Umbilical cord (tissue), 2 donors: ENCODE data around the gene BIVM. TPM values are rescaled to one million over a fixed set of nuclear protein-coding genes. Genes with fewer than 3 reads are reported as not detected.

Experiments
- DNase-seq: peaks from one replicate; pipeline ENCODE4 v3.0.0-alpha.2; 2015; ENCODE audit warnings: low spot score
- total RNA-seq: library from RNA; depleted of rRNA; stranded (reverse); fragments of >200 nt; gene quantifications from one replicate; pipeline ENCODE4 v1.2.3, GENCODE V29; 2014; ENCODE audit warnings: low replicate concordance; ENCODE audit not compliant: insufficient read depth

Gene BIVM
- total RNA-seq, 1 donor from 2014 or later: 30.1 TPM

DNA sequence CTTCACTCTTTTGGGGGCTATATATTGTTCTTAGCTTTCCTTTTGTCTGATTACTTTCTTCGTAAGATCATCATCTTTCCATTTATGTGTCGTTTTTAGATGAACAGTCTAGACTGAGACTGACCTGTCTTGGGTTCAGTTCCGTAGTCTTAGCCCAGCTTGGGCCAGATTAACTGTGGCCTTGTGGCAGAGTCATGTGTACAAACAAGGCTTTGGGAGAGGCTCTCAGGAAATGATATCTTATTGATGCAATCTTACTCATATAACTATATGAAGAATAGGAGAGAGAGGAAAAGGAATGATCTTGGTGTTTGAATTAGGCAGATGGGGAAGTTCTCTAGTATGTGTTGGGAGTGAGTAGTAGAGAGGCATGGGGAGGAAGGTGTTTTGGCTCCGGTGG lies 40.1 kb downstream of the BIVM start:
- no peak for DNase-seq

DNA sequence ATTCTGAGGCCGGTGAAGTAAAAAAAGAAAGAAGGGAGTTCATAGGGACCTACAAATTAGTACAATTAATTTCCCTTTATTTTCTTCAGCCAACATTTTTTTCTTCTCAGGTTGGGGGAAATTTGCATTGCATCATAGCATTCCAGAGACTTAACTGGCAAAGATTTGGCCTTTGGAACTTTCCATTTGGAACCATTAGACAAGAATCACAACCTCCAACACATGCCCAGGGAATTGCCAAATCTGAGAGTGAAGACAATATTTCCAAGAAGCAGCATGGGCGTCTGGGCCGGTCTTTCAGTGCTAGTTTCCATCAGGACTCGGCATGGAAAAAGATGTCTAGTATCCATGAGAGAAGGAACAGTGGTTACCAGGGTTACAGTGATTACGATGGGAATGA lies 40.5 kb downstream of the BIVM start:
- DNase-seq: no peak

DNA sequence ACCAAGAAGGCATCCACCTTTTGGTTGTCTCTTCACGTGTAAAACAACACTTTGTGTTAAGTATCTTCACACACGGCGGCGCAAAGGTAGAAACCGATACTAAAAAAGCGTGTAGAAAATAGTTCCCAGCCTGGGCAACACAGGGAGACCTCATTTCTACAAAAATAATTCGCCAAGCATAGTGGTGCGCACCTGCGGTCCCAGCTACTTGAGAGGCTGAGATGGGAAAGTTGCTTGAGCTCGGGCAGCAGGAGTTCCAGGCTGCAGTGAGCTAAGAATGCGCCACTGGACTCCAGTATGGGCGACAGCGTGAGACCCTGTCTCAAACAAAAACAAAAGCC lies 46.3 kb downstream of the BIVM start:
- no peak for DNase-seq

DNA sequence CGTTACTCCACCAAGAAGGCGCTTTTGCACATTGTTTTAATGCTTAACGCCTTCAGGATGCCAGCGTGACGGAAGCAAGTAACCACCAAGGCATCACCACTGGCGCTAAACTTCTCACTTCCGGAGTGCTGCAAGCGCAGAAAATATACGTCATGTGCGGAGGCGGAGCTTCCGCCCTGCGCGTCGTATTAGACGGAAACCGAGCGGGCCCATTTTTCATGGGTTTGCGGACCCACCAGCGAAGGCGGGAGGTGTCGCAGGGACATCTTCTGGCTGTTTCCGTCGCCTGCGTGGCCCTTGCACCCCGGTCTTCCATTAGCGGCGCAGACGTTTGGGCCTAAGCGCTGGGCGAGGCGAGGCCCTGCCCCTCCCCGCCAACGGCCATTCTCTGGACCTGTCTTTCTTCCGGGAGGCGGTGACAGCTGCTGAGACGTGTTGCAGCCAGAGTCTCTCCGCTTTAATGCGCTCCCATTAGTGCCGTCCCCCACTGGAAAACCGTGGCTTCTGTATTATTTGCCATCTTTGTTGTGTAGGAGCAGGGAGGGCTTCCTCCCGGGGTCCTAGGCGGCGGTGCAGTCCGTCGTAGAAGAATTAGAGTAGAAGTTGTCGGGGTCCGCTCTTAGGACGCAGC lies 46.8 kb downstream of the BIVM start, which contains the start of gene ERCC5:
Gene ERCC5 (plus strand): TSS at position 403 of the 631 bp plus-strand sequence. CDS start 235 bp downstream, outside the sequence.
- DNase-seq: peak; percentile 98

DNA sequence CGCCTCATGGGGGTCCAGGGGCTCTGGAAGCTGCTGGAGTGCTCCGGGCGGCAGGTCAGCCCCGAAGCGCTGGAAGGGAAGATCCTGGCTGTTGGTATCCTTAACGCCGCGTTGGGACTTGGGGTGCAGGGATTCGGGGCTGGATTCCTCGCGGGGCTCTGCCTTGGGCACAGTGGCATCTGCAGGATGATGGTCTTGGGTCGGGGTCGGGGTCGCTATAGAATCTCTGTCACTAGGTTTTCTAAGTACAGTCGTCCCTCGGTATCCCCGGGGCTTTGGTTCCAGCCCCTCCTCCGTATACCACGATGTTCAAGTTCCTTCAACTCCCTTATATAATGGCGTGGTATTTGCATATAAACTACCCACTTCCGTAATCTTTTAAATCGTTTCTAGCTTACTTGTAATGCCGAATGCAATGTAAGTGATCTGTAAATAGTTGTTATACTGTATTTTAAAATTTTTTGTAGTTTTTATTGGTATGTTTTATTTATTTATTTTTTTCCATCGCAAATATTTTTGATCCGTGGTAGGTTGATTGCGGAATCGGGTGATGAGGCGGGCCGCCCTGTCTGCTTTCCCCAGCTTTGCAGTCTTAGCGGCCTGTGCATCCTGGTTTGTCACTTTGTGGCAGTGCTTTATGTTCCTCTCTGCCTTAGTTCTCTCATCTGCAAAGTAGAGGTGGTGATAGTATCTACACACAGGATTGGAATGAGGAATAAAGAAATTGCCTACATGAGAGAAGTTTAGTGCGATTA lies 47.5 kb downstream of the BIVM start:
- DNase-seq: peak; percentile 48

DNA sequence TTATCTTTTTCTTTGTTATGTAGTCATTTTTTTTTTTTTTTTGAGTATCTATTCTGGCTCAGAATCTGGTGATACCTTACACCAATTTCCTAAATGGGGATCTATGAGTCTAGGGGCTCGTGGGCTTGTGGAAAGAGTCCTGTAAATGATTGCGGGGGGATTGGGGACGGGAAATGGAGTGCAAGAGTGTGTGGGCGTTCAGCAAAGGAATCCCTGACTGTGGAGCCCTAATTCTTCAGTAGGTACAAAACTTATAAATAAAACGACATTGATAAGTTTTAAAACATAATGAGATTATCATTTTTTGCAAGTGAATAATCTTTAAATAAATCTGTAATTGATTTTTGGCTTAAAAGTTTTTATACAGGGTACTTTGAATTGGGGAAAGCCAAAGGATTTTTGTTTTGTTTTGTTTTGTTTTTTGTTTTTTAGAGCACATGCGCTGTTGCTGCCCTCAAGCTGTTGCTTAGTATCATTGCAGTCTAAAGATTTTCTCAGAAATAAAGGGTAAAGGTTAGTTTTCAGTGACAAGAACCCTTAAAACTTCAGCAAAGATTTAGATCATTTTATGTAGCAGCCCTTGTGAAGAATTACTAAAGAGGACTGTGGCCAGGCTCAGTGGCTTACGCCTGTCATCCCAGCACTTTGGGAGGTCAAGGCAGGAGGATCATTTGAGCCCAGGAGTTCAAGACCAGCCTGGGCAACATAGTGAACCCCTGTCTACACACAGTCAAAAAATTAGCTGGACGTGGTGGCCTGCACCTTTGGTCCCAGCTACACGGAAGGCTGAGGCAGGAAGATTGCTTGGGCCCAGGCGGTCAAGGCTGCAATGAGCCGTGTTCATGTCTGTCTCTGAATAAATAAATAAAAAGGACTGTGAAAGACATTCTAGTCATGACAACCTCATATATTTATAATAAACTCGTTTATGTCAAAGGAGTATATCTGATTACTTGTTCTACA lies 48.6 kb downstream of the BIVM start:
- peak; percentile 38 for DNase-seq

DNA sequence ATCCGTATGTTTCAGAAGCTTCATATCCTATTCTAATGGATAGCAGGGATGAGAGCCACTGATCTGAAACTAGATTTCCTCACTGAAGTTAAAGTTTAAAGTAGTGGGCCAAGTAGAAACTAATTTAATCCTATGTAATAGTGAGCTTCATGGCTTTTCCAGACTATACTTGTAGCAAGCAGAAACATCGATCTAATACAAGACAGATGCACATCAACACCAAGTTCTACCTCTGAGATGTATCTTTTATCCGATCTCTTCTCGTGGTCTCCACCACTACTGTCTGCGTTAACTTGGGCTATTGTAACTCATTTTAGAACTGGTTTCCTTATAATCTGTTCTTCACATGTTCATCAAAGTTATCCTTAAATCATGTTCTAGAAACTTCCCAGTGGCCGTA lies 50.0 kb downstream of the BIVM start:
- DNase-seq: no peak

DNA sequence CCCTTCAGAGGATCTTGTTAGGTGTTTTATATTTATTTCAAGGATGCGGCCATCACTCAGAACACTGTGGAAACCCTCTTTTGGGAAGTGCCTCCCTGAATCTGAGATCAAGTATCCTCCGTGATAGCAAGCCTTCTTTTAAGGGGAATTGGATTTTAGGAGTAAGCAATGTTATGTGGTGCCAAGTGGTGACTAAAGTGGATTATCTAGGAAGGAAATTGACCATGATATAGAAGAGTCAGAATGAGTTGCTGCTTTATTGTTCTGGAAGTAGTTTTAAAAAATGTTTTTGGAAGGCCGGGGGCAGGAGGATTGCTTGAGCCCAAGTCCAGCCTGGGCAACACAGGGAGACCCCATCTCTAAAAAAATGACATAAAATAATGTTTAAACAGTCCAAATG lies 53.6 kb downstream of the BIVM start:
- no peak for DNase-seq

DNA sequence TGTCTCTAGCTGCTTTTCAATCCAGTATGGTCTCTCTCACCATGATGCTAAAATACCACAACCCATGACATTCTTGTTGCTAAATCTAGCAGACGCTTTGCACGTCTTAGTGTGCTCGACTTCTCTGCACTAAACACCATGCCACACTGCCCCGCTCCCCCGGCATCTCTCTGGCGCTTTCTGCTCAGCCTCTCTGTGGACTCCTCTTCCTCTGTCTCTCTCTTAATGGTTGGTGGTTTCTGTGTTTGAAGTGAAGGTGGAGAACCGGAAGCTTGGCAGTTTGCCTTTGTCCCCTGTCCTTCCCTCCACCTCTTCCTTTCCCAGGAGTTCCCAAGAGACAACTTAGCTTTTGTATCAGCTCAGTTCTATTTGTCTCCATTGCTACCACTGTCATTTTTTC lies 55.8 kb downstream of the BIVM start:
- DNase-seq: no peak

DNA sequence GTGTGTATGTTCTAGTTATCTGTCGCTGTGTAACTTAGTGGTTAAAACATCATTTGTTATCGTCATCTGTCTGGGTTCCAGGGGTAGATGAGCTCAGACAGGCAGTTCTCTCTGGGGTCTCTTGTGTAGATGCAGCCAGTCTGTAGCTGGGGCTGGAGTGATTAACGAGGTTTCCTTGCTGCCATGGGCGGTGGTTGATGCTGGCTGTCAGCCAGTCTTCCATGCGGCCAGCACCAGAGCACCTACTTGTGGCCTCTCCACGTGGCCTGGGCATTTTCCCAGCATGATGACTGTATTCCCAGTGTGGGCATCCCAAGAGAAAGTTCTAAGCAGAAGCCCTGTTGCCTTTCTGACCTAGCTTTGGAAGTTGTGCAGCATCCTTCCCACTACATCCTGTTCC lies 57.6 kb downstream of the BIVM start:
- DNase-seq: no peak

DNA sequence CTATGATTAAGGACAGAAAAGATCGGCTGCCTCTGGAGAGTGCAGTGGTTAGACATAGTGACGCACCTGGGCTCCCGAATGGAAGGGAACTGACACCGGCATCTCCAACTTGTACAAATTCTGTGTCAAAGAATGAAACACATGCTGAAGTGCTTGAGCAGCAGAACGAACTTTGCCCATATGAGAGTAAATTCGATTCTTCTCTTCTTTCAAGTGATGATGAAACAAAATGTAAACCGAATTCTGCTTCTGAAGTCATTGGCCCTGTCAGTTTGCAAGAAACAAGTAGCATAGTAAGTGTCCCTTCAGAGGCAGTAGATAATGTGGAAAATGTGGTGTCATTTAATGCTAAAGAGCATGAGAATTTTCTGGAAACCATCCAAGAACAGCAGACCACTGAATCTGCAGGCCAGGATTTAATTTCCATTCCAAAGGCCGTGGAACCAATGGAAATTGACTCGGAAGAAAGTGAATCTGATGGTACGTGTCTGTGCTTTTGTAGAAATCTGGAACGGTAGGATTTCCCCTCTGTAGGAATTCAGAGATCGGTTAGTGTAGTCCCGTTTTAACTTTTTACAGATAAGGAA lies 63.8 kb downstream of the BIVM start:
- DNase-seq: no peak

DNA sequence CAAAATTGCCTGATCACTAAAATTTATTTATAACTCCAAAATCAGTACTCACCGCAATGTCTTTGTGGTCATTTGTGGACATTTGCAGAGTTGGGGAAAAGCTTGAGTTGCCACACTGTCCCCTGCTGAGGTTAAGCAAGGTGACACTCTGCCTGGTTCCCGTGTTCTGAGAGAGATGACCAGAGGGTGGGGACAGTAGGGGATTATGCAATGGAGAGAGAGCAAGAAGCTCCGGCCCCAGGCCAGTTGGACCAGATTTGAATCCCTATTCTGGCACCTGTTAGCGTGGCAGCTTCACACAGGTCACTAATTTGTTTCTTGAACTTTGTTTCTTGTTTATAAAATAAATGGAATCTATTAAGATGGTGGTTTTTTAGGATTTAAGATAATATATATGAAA lies 64.7 kb downstream of the BIVM start:
- no peak for DNase-seq

DNA sequence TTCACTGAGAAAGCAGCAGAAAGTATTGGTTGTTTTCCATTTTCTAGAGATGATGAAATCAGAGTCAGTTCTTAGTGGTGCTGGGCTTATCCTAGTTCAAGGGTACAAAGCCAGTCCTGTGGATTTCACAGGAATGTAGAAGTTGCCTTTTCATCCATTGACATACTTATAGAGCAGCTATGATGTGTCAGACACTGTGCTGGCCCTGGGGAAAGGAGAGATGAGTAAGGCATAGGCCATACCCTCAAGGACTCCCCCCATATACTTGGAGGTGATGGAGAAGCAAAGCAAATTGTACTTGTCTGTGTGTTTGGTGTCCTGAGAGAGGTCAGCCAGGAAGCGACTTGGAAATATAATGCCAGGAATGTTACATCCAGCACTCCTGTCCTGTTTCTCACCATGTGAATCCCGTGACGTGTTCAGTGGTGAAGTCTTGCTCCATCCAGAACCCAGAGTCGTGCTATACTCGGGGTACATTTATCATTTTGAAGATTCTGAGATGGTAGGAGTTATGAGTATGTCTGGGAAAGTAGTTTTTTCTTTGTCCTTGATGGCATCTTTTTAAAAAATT lies 69.5 kb downstream of the BIVM start:
- DNase-seq: no peak

DNA sequence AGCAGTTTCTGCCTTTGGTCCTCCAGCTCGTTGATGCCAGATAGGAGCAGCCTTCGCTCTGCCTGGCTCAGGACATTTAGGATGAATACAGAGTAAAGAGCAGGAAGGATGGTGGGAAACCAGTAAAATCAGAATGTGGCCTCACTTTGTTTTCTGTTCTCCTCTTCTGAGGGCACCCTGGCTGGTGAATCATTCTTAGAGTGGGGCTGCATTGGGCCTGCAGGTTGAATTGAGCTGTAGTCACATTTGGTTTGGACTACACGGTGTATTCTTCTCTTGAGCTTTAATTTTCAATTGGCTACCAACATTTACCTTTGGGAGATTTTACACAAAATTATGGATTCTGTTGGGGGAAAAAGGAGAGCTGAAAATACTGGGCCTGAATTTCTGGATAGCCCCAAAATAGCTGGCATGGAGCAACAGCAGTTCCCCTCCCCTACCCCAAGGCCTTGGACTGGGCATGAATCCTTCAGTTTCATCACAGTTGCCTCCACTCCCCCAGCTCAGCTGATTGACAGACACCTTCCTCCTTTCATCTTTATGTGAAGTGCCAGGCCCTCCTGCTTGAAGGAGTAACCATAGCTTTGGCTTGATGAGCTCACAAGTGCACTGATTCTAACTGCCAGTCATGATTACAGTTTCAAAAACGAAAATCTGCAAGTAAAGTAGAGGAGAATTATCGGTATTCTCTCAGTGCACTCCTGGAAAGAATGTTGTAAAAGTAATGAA lies 71.2 kb downstream of the BIVM start:
- no peak for DNase-seq

DNA sequence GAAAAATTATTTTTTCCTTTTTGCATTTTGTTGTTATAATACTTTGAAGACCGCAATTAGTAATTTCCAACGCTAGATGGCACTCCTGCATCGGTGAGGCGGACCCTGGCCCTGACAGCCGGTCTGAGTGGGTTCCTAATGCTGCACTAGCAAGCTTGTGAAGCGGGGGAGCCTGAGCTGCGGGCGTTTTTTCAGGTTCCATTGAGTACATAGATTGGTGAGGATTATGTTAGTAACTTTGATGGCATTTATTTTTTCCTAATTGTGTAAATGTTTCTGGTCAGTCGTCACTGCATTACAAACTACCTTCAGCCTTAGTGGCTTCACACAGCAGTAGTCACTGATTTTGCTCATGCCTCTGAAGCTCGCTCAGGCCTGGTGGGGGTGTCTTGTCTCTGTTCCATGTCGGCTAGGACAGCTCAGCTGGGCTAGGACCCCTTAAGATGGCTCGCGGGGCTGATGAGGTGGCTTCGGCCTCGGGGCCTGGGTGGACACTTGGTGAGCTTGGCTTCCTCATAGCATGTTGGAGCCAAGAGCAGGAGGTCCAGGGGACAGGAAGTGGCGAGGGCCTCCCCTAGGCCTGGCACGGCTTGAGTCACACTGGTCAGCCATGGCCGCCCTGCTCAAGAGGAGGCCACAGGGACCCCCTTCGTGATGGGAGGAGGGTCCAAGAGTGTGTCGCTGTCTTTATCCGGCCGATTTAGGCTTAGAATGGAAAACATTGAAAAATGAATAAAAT lies 71.9 kb downstream of the BIVM start:
- peak; percentile 58 for DNase-seq

DNA sequence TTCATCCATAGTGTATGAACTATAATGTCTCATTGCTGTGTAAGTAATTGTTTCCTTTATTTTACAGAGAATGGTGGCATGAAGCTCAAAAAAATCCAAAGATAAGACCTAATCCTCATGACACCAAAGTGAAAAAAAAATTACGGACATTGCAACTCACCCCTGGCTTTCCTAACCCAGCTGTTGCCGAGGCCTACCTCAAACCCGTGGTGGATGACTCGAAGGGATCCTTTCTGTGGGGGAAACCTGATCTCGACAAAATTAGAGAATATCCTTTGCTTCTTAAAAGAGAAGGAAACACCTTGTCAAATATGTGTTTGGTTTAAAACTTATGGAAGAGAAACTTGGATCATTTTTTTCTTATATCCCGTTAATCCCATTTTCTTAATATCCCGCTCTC lies 73.2 kb downstream of the BIVM start:
- no peak for DNase-seq

DNA sequence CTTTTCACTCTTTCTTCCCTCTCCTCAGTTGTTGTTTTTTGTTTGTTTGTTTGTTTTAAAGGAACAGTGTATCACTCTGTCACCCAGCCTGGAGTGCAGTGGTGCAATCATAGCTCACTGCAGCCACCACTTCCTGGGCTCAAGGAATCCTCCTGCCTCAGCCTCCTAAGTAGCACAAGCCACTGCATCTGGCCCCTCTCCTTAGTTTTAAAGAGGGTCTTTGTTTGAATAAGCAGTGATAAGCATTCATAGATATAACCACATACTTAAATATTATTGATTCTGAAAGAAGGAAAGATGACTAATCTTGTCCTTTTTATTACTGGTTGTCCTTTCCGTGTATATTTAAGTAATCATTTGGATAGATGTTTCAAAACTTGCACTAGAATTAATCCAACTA lies 73.6 kb downstream of the BIVM start:
- no peak for DNase-seq

DNA sequence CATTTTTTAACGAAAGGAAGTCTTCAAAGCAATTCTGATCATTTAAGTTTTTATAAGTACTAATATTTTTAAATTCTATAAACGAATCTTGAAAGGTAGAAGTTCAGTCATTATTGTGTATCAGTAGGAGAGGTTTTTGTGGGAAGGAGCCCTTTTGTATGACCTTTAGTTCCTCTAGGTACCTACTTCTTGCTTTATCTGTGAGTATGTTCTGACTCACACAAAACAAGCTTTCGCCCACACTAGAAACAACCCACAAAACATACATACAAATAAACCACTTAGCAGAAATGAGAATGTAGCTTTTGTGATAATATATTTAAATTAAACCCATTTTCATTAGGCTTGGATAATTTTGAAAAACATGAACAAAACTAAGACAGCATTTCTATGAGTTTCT lies 74.7 kb downstream of the BIVM start:
- no peak for DNase-seq

DNA sequence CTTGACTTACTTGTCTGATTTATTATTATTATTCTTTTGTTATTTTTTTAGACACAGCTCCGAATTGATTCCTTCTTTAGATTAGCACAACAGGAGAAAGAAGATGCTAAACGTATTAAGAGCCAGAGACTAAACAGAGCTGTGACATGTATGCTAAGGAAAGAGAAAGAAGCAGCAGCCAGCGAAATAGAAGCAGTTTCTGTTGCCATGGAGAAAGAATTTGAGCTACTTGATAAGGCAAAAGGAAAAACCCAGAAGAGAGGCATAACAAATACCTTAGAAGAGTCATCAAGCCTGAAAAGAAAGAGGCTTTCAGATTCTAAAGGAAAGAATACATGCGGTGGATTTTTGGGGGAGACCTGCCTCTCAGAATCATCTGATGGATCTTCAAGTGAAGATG lies 76.3 kb downstream of the BIVM start:
- peak; percentile 20 for DNase-seq

DNA sequence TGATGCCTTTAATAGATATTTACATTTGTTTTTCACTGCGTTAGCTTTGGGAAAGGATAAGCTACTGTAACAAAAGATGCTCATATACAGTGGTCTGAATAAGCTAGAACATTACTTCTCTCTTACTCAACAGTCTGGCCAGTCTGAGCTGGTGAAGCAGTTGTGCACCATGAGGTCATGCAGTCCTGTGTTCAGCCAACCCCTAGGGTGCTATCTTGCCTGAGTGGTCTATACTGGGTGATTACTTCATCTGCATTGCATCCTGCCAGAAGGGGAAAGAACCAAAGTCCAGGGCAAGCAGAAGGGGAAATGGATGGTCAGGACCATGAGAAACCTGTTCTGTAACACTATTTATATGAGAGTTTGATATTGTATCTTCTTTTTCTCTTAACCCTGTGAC lies 78.4 kb downstream of the BIVM start:
- DNase-seq: no peak
